Fibroblast of the conjunctiva (primary cell): Measurements from ENCODE around the gene LRP1-AS.

Experiments used
- DNase-seq: peaks from one replicate; pipeline ENCODE4 v3.0.0-alpha.2; 2010; ENCODE audit warnings: low read depth

LRP1-AS gene

DNA sequence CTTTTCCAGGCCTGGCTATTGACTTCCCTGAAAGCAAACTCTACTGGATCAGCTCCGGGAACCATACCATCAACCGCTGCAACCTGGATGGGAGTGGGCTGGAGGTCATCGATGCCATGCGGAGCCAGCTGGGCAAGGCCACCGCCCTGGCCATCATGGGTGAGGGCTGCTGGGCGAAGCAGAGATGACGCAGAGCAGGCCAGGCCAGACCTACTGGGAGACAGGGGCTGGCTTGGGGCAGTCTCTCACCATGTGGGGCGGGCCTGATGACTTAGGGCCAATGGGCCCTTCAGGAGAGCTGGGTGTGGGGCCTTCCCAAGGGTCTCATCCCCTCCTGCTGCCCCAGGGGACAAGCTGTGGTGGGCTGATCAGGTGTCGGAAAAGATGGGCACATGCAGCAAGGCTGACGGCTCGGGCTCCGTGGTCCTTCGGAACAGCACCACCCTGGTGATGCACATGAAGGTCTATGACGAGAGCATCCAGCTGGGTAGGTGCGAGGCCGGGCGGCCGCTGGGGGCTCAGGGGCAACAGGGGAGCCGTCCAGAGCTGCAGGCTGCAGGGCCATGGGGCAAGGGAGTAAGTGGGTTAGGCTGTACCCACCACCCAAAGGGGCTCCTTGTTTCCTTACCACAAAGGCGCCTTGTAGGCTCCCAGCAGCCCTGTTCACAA lies 33.0 kb upstream of the LRP1-AS start:
- no peak for DNase-seq

DNA sequence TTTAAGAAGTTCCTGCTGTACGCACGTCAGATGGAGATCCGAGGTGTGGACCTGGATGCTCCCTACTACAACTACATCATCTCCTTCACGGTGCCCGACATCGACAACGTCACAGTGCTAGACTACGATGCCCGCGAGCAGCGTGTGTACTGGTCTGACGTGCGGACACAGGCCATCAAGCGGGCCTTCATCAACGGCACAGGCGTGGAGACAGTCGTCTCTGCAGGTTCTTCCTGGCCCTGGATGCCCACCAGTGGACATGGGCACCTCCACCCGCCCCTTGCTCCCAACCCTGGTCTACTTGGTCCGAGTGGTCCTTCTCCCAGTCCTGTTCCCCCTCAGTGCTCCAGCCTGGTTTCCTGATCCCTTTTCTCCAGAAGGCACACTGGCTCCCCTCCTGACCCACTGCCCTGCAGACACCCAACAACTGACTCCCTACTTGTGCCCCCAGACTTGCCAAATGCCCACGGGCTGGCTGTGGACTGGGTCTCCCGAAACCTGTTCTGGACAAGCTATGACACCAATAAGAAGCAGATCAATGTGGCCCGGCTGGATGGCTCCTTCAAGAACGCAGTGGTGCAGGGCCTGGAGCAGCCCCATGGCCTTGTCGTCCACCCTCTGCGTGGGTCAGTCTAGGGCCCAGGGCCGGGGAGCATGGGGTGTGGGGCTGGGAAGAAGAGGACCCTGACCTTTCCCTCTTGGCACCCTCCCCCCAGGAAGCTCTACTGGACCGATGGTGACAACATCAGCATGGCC lies 32.1 kb upstream of the LRP1-AS start:
- no peak for DNase-seq

DNA sequence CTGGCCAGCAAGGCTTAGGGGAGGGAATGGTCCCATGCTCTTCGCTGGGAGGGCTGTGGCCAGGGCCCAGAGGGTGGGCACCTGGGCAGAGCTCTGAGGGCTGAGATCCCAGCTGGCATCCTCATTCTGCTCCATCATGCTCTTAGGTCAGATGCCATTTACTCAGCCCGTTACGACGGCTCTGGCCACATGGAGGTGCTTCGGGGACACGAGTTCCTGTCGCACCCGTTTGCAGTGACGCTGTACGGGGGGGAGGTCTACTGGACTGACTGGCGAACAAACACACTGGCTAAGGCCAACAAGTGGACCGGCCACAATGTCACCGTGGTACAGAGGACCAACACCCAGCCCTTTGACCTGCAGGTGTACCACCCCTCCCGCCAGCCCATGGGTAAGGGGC lies 30.8 kb upstream of the LRP1-AS start:
- no peak for DNase-seq

DNA sequence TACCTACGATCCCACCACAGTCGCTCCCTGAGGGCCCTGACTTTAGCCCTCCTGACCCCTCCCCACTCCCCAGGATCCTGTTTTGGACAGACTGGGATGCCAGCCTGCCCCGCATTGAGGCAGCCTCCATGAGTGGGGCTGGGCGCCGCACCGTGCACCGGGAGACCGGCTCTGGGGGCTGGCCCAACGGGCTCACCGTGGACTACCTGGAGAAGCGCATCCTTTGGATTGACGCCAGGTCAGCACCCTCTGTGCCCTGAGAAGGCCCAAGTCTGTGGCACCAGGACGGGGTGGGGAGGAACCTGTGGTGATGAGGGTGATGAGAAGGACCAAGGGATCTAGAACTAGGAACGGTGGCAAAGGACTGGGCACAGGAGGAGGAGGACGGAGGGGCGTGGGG lies 29.9 kb upstream of the LRP1-AS start:
- DNase-seq = no peak

DNA sequence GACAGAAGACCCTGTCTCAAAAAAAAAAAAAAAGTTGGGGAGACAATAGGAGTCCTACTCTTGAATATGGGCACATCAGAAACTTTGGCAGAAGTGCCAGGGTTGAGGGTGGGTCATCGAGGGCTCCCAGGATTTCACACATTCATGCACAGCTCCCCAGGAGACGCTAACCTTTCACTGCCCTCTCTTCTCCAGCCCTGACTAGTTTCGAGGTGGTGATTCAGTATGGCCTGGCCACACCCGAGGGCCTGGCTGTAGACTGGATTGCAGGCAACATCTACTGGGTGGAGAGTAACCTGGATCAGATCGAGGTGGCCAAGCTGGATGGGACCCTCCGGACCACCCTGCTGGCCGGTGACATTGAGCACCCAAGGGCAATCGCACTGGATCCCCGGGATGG lies 29.4 kb upstream of the LRP1-AS start:
- DNase-seq = no peak

DNA sequence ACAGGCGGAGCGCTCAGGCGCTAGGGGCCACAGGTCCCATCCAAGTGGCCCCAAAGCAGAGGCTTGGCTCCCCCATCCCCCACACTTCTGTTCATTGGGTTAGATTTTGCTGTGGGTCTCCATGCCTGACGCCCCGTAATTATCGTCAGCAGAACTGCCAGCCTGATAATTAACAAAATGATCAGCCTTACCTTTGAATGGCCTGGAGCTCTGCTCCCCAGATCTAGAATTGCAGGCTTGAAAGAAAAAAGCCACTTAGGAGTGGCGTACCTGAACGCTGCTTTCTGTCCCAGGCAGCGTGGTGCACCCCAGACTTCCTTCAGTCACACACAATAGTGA lies 28.7 kb upstream of the LRP1-AS start:
- DNase-seq = no peak

DNA sequence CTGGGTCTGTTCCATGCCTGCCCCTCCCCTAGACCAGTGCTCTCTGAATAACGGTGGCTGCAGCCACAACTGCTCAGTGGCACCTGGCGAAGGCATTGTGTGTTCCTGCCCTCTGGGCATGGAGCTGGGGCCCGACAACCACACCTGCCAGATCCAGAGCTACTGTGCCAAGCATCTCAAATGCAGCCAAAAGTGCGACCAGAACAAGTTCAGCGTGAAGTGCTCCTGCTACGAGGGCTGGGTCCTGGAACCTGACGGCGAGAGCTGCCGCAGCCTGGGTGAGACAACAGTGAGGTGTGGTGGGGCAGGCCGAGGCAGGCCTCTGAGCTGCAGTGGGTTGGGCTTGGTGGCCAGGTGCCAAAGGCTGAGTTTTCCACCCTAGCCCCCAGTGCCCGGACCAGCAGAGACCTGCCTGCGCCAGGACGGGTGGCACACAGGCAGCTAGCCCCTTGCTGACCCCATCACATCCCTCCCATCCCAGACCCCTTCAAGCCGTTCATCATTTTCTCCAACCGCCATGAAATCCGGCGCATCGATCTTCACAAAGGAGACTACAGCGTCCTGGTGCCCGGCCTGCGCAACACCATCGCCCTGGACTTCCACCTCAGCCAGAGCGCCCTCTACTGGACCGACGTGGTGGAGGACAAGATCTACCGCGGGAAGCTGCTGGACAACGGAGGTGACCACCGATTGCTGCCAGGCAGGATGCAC lies 28.2 kb upstream of the LRP1-AS start:
- DNase-seq = peak; percentile 75

DNA sequence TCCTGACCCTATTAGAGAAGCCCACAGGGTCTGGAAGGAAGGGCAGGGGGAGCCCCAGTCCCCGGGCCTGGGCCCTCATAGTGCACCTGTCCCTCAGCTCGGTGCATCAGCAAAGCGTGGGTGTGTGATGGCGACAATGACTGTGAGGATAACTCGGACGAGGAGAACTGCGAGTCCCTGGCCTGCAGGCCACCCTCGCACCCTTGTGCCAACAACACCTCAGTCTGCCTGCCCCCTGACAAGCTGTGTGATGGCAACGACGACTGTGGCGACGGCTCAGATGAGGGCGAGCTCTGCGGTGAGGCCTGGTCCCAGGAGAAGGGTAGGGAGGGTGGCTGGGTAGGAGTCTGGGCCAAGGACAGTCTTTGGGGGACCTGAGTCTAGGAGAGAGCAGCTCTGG lies 26.3 kb upstream of the LRP1-AS start:
- no peak for DNase-seq

DNA sequence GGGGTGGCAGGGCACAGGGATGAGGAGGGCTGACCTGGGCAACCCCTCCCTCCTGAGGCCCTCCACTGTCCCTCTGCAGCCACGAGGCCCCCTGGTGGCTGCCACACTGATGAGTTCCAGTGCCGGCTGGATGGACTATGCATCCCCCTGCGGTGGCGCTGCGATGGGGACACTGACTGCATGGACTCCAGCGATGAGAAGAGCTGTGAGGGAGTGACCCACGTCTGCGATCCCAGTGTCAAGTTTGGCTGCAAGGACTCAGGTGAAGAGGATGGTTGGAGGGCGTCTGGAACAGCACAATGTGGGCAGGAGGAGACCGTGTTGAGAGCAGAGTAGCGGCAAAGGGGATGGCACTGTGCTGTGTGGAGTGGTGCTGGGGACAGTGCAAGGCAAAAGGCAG lies 25.7 kb upstream of the LRP1-AS start:
- no peak for DNase-seq

DNA sequence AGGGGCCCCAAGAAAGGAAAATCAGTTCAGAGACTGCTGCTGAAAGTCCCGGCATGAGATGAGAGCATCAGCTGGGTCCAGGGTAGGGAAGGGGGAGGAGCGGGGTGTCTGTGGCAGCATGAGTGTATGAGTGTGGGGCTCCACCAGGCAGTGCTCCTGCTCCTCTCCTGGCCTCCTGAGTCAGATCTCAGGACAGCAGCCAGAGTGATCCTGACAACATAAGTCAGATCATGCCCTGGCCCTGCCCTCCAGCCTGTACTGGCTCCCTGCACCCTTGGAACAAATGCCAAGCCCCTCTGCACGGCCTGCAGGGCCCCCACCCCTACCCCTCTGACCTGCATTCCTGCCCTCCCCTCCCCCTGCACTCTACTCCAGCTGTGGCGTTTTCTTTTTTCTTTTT lies 24.2 kb upstream of the LRP1-AS start:
- DNase-seq = peak; percentile 85

DNA sequence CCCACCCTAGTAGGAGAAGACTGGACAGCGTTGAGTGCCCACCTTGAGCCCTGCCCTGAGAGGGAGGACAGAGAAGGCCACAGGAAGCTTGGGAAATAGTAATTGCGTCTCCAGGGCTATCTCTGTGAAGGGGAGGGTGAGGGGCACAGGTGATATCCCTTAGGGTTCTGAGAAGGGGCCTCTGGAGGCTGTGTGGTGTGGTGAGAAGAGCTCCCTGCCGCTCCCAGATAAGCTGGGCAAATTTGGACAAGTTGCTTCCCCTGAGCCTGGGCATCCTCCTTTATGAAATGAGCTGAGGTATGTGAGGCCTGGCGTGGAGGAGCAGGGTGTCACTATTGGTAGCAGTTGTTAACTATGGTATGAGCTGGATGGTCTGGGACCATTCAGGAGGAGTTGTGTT lies 23.5 kb upstream of the LRP1-AS start:
- DNase-seq = no peak

DNA sequence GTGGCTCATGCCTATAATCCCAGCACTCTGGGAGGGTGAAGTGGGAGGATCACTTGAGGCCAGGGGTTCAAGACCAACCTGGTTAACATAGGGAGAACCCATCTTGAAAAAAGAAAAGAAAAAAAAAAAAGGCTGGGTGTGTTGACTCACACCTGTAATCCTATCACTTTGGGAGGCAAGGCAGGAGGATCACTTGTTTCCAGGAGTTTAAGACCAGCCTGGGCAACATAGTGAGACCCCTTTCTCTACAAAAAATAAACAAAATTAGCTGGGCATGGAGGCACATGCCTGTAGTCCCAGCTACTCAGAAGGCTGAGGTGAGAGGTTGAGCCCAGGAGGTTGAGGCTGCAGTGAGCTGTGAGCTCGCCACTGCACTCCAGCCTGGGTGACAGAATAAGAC lies 23.0 kb upstream of the LRP1-AS start:
- DNase-seq = no peak

DNA sequence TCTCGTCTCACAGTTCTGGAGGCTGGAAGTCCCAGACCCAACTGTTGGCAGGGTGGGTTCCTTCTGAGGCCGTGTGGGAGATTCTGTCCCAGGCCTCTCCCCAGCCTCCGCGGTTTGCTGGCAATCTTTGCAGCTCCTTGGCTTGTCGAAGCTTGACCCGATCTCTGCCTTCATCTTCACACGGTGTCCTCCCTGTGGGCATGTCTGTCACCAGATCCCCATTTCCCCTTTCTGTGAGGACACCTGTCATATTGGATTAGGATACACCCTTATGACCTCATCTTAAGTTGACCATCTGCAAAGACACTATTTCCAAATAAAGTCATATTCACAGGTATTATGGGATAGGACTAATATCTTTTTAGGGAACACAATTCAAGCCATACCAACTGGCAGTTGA lies 22.6 kb upstream of the LRP1-AS start:
- no peak for DNase-seq

DNA sequence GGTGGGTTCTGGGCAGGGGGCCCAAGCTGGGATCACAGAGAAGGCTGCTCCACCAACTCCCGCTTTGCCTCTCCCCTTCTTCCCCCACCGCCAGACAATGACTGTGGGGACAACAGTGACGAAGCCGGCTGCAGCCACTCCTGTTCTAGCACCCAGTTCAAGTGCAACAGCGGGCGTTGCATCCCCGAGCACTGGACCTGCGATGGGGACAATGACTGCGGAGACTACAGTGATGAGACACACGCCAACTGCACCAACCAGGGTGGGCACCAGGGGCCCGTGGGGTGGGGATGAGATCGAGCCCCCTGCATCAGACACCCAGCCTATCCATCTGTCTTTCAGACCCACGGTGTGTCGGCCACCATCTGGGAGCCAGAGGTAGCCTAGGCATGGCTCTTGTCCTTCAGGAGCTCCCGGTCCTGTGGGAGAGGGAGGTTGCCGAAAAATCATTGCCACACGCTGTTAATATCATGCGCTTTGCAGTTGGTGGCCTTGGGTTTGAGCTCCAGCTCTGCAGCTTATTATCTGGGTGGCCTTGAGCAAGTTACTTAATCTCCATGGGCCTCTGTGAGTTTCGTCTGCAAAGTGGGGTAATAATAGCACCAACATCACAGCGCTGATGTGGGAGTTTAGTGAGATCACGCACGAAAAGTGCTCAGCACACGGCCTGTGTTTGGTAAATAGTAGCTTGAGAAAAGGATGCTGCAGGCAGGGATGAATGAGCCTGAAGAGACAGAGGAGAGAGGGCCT lies 21.8 kb upstream of the LRP1-AS start:
- DNase-seq = no peak

DNA sequence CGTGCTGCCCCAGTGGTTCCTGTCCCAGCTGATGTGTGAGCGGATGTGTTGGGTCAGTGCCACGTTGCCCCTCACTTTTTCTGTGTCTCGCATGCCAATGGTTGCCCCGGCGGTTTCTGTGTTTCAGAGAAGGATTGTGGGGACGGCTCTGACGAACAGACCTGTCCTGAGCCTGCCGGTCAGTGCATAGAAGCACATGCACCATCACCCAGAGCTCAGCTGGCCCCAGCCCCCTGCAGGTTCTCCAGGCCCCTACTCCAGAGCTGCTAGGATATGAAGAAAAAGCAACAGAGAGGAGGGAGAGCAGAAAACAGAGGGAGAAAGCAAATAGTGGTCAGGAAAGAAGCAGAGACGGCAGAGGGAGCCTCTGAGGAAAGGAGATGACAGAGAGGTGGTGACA lies 20.6 kb upstream of the LRP1-AS start:
- DNase-seq = no peak

DNA sequence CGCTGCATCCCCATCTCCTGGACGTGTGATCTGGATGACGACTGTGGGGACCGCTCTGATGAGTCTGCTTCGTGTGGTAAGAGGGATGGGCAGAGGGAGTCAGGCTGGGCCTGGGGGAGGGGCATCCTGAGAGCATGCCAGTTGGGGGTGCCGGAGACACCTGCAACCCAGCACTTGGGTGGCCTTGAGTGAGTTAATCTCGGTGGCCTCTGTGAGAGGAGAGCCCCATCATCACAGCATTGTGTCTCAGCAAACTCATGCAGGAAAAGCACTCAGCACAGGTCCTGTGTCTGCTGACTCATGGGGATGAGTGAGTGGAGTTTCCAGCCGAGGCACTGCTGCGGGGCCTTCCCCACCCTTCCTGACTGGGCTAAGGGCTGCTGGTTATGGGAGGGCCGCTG lies 19.6 kb upstream of the LRP1-AS start:
- no peak for DNase-seq

DNA sequence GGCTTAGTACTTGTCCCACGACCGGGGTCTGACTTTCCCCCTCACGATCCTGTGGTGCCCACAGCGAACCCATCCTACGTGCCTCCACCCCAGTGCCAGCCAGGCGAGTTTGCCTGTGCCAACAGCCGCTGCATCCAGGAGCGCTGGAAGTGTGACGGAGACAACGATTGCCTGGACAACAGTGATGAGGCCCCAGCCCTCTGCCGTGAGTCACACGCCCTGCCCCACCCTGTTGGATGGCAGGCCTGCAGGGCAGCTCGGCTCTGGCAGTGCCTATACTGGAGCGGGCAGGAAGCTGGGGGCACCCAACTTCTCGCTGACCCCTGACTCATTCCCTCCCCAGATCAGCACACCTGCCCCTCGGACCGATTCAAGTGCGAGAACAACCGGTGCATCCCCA lies 18.3 kb upstream of the LRP1-AS start:
- DNase-seq = no peak

DNA sequence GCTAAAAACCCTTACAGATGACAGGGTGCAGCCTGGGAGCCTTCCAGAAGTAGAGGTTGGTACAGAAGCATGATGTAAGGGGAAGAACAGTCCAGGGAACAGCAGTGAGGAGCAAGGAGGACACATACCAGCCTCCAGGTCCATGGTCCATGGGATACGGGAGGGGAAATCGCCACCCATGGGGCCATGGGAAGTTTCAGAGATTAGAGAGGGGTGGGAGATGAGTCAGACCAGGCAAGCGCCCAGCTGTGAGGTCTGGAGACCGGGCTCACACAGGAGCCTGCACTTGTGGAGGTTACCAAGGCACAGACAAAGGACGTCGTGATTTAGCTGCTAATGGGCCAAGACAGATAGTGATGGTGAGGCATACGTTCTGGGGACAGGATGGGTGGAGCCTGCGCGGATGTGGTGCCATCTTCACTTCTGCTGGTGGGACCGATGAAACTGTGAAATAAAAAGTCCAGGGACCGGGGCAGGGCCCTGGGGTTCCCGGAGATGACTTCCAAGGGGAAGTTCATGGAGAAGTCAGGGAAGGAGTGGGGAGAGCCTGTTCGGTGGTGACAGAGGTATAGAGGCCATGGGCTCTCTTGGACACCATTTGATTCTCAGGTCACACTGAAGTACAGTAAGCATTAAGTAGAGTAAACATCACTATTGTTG lies 17.7 kb upstream of the LRP1-AS start:
- DNase-seq = no peak

DNA sequence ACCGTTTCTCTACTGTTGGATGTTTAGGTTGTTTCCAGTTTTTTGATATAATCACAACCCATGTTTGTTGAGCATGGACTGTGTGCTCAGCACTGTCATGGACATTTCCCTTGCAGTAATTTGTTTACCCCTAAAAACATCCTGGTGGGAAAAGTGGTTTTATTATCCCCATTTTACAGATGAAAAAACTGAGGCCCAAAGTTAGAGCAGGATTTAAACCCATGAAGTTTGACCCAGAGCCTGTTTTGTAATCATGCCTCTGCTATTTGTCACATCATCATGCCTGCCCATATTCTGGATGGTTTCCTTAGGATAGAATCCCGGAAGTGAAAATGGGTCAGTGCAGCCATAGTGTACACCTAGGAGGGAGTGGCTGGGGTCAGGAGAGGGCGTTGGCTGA lies 17.0 kb upstream of the LRP1-AS start:
- DNase-seq = no peak

DNA sequence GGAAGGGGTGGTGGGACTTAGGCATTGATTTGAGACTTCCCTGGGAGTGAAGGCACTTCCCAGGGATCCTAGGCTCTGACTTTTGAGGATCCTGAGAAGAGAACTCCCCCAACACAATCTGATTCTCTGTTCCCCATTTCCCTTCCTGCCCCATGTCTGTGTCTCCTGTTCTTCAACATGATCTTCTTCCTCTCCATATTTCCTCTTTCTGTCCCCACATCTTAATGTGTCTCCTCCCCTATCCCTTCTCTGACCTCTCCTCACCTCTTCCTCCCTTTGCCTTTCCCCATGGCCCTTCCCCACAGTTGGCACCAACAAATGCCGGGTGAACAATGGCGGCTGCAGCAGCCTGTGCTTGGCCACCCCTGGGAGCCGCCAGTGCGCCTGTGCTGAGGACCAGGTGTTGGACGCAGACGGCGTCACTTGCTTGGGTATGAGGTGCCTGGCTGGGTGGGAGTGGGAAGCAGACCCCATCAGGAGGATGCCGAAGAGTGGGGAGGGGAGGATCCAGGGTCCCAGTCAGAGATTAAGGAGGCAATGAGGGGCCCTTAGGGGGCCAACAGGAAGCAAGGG lies 15.2 kb upstream of the LRP1-AS start:
- DNase-seq = no peak

DNA sequence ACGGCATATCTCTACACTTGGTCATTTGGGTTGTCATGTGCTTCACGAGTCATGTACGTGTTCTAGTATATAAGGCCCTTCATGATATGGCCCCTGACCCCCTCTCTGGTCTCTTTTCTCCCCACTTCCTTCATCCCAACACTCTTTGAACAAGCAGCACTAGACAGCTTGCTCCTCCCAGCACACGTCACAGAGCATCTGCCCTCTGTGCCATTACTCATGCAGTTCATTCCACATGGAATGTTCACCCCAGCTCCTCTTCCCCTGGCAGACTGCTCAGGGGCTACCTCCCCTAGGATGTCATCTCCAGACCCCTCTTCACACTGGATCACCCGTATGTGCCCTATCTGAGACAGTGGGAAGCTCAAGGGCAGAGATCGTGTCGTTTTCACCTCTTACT lies 14.1 kb upstream of the LRP1-AS start:
- no peak for DNase-seq

DNA sequence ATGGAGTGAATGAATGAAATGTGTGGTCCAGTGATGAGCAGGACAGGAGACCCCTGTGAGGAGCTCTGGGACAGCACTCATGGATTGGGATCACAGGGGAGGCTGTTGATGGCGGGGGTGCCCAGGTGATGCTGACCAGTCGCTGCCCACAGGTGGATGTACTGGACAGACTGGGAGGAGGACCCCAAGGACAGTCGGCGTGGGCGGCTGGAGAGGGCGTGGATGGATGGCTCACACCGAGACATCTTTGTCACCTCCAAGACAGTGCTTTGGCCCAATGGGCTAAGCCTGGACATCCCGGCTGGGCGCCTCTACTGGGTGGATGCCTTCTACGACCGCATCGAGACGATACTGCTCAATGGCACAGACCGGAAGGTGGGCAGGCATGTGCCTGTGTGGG lies 13.3 kb upstream of the LRP1-AS start:
- DNase-seq = no peak
